ENCODE results near the gene MATN1.

DNA sequence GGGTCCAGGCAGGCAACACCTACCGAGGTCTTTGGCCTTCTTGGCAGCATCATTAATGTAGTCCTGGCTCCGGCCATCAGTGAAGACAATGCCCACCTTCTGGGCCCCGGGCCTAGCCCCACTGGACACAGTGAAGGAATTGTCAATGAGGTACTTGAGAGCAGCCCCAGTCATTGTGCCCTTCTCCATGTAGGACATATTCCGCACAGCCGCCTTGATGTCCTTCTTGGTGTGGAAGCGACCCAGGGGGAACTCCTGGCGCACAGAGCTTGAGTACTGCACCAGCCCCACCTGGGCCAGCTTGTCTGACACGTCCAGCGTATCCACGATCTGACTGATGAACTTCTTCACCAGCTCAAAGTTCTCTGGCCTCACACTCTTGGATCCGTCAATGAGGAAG, 7.5 kb downstream of the MATN1 start:
- no peak for TF ChIP-seq CTCF (IDR thresholded peaks at IDR 0.05; ENCODE audit: low read depth, low read length, missing input control)
- no peak for TF ChIP-seq GABPA (IDR thresholded peaks at IDR 0.05 in 1 of 2, conservative IDR thresholded peaks at IDR 0.05 in 1 of 2)
- TF ChIP-seq MAX (IDR thresholded peaks at IDR 0.05) = no peak
- no peak for TF ChIP-seq SP1 (IDR thresholded peaks at IDR 0.05)
- TF ChIP-seq FOXA1 (IDR thresholded peaks at IDR 0.05) = no peak
- no peak for TF ChIP-seq YY1 (IDR thresholded peaks at IDR 0.05)
- TF ChIP-seq JUND (IDR thresholded peaks at IDR 0.05) = no peak
- TF ChIP-seq RAD21 (IDR thresholded peaks at IDR 0.05) = no peak
- no peak for TF ChIP-seq RXRA (IDR thresholded peaks at IDR 0.05)
- TF ChIP-seq, protein P1, sequence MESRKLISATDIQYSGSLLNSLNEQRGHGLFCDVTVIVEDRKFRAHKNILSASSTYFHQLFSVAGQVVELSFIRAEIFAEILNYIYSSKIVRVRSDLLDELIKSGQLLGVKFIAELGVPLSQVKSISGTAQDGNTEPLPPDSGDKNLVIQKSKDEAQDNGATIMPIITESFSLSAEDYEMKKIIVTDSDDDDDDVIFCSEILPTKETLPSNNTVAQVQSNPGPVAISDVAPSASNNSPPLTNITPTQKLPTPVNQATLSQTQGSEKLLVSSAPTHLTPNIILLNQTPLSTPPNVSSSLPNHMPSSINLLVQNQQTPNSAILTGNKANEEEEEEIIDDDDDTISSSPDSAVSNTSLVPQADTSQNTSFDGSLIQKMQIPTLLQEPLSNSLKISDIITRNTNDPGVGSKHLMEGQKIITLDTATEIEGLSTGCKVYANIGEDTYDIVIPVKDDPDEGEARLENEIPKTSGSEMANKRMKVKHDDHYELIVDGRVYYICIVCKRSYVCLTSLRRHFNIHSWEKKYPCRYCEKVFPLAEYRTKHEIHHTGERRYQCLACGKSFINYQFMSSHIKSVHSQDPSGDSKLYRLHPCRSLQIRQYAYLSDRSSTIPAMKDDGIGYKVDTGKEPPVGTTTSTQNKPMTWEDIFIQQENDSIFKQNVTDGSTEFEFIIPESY (IDR thresholded peaks at IDR 0.05) = no peak
- TF ChIP-seq TAF1 (conservative IDR thresholded peaks at IDR 0.05) = no peak
- TF ChIP-seq, protein P2, sequence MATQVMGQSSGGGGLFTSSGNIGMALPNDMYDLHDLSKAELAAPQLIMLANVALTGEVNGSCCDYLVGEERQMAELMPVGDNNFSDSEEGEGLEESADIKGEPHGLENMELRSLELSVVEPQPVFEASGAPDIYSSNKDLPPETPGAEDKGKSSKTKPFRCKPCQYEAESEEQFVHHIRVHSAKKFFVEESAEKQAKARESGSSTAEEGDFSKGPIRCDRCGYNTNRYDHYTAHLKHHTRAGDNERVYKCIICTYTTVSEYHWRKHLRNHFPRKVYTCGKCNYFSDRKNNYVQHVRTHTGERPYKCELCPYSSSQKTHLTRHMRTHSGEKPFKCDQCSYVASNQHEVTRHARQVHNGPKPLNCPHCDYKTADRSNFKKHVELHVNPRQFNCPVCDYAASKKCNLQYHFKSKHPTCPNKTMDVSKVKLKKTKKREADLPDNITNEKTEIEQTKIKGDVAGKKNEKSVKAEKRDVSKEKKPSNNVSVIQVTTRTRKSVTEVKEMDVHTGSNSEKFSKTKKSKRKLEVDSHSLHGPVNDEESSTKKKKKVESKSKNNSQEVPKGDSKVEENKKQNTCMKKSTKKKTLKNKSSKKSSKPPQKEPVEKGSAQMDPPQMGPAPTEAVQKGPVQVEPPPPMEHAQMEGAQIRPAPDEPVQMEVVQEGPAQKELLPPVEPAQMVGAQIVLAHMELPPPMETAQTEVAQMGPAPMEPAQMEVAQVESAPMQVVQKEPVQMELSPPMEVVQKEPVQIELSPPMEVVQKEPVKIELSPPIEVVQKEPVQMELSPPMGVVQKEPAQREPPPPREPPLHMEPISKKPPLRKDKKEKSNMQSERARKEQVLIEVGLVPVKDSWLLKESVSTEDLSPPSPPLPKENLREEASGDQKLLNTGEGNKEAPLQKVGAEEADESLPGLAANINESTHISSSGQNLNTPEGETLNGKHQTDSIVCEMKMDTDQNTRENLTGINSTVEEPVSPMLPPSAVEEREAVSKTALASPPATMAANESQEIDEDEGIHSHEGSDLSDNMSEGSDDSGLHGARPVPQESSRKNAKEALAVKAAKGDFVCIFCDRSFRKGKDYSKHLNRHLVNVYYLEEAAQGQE (IDR thresholded peaks at IDR 0.05) = no peak
- no peak for TF ChIP-seq EGR1 (IDR thresholded peaks at IDR 0.05; ENCODE audit: low read depth in 2 of 2)
- no peak for TF ChIP-seq NR2F2 (IDR thresholded peaks at IDR 0.05)
